ENCODE results near the gene TOLLIP.
"Not testable (repeated sequence)": the region's sequence is repeated elsewhere in the genome, so short reads cannot be mapped to it uniquely, and the experiment has no call there.

TOLLIP gene

DNA sequence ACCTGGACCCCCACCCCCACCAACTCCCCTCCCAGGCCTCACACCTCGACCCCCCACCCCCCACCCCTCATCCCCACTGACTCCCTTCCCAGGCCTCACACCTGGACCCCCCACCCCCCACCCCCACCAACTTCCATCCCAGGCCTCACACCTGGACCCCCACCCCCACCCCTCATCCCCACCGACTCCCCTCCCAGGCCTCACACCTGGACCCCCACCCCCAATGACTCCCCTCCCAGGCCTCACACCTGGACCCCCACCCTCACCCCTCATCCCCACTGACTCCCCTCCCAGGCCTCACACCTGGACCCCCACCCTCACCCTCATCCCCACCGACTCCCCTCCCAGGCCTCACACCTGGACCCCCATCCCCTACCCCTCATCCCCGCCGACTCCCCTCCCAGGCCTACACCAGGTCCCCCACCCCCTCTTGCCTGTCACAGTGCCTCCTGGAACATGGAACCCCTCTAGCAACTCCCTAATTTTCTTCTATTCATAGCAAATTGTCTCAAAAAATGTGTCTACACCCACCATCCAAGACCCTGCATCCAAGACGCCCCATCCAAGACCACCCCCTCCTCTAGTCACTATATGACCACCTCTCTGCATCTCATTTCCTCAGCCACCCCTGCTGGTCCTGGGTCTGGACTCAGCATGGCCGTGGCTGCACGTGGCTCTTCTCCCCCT is 43.4 kb upstream of the TOLLIP start:
- DNase-seq (ENCODE audit: low read depth), result no peak
- H3K4me3 ChIP-seq (ENCODE audit: low read length), result no peak overlapping the region
- TF ChIP-seq, protein P1, sequence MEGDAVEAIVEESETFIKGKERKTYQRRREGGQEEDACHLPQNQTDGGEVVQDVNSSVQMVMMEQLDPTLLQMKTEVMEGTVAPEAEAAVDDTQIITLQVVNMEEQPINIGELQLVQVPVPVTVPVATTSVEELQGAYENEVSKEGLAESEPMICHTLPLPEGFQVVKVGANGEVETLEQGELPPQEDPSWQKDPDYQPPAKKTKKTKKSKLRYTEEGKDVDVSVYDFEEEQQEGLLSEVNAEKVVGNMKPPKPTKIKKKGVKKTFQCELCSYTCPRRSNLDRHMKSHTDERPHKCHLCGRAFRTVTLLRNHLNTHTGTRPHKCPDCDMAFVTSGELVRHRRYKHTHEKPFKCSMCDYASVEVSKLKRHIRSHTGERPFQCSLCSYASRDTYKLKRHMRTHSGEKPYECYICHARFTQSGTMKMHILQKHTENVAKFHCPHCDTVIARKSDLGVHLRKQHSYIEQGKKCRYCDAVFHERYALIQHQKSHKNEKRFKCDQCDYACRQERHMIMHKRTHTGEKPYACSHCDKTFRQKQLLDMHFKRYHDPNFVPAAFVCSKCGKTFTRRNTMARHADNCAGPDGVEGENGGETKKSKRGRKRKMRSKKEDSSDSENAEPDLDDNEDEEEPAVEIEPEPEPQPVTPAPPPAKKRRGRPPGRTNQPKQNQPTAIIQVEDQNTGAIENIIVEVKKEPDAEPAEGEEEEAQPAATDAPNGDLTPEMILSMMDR (conservative IDR thresholded peaks at IDR 0.05; ENCODE audit: low read length), result no peak

DNA sequence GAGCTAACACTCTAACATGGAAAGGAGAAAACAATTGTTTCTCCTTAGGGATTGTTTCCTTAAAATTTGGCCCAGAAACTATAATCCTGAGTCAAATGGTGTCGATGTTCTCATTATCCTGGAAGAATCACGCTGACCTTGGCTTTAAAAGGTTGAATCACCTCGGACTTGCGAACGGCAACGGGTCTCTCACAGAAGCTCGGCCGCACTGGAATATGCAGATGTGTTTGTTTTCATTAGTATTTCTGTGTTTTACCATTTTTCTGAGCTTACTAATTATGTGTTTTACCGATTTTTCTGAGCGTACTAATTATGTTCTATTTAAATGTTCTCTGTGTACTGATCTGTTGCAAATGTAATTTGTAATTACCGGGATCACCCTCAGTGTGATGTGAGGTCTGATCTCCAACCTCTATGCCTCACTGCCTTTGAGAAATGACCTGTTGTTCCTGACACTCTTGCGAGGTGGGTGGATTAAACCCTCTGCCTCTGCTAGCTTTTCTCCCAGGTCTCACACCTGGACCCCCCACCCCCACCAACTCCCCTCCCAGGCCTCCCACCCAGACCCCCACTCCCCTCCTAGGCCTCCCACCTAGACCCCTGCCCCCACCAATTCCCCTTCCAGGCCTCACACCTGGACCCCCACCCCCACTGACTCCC is 42.0 kb upstream of the TOLLIP start:
- no peak overlapping the region for H3K4me3 ChIP-seq (ENCODE audit: low read length)
- TF ChIP-seq, protein P1 (conservative IDR thresholded peaks at IDR 0.05; ENCODE audit: low read length), result no peak
- DNase-seq (ENCODE audit: low read depth), result no peak

DNA sequence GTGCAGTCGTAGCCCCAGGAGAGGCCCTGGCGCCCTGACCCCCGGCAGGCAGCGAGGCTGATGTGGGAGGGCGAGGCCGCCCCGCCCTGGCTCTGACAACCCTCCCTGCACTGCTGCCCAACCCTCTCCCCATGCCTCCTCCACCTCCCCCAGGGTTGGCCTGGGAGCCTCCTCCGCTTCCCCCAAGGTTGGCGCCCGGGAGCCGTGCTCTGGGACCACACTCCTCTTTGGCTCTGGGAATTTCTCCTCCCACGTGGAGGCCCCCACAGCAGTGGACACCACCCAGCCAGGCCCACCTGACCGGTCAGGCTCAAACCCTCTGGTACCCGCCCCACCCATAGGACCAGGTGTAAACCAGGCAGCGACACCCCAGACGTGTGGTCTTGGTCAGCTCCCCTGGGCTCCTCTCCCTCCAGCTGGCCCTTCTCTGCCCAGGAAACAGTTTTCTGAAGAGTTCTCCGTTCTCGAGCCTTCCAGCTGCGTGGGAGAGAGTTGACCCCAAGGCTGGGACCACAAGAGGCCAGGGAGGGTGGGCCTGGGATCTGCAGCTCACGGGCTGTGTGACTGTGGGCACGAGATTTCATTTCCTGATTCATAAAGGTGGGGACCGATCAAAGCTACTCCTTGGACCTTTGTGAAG is 40.8 kb upstream of the TOLLIP start:
- no peak overlapping the region for H3K4me3 ChIP-seq (ENCODE audit: low read length)
- TF ChIP-seq, protein P1 (conservative IDR thresholded peaks at IDR 0.05; ENCODE audit: low read length), result no peak
- no peak for DNase-seq (ENCODE audit: low read depth)

DNA sequence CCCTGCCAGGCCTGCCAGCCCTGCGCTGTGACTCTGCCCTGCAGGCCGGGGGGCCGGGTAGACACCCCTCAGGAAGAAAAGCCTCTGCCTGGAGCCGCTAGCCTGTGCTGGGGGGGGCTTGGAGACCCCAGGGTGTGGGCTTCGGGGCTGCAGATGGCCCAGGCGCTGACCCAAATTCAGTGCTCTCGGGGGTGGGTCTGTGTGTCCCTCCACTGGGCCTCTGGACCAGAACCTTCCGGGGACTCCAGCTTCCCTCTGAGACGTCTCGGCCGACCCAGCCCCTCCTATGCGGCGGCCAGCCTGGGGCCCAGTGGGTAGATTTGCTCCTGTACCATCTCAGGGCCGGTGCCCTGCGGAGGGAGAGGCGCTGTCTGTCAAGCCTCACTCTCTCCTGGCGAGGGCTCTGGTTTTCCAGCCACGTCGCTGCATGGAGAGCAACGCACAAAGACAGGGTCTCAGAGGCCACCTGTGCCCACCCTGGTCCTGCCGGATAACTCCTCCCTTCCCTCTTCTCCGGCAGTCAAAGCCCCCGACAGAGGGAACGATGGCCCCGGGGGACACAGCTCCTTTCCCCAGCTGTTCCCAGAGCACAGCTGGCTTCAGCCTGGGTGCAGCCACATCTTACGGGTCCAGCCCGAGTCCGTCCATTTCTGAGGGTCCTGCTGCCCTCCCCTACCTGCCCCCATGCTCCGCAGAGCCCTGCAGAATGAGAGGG is 40.1 kb upstream of the TOLLIP start:
- no peak for DNase-seq (ENCODE audit: low read depth)
- TF ChIP-seq, protein P1 (conservative IDR thresholded peaks at IDR 0.05; ENCODE audit: low read length), result no peak
- no peak overlapping the region for H3K4me3 ChIP-seq (ENCODE audit: low read length)

DNA sequence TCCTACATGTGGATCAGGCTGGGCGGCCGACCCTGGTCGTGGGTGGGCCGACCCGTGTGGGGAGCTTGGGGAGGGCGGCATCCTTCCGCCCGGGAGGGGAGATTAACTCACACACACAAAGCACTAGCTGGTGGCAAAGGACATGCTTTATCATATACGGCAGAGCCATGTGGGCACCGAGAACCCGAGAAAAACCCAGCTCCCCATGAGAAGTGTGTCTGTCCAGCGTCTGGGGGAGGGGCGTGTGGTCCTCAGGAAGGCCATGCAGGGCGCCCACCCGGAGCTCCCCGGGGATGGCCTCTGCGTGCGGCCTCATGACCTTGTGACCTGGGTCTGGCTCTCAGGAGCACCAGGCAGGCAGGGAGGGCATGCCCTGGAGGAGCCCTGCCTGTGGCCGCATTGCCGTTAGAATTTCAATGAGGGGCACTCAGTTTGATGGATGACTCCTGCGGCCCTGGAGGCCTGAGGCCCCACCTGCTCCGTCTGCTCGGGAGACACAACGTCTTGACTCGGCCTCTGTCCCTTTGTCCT is 39.4 kb upstream of the TOLLIP start:
- TF ChIP-seq, protein P1 (conservative IDR thresholded peaks at IDR 0.05; ENCODE audit: low read length), result no peak
- no peak for DNase-seq (ENCODE audit: low read depth)
- H3K4me3 ChIP-seq (ENCODE audit: low read length), result no peak overlapping the region

DNA sequence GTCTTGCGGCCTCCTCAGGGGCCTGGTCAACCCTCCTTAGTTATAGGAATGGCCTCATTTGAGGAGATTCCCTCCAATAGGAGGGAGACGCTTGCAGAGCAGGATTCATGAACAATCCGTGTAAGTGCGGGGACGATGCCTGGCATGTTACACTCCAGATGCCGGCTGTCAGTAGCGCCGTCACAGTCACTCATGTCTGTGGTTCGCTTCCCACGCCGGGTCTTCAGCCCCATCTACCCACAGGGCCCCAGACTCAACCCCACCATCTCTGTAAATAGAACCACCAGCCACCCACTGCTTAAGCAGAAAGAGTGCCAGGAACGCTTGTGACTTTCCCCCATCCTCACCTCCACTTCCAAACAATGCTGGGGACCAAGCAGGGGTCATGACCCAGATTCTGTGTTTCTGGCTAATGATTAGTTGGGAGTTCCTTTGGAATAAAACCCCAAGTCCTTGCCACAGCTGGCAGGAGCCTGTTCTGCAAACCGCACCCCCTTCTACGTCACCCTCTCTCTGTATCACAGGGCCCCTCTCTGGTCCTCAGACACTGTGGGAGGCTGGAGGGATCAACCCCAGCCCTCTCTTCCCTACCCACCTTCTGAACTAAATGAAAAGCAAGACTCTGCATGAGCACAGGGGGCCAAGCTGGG is 38.8 kb upstream of the TOLLIP start:
- DNase-seq (ENCODE audit: low read depth), result no peak
- TF ChIP-seq, protein P1 (conservative IDR thresholded peaks at IDR 0.05; ENCODE audit: low read length), result no peak
- no peak overlapping the region for H3K4me3 ChIP-seq (ENCODE audit: low read length)

DNA sequence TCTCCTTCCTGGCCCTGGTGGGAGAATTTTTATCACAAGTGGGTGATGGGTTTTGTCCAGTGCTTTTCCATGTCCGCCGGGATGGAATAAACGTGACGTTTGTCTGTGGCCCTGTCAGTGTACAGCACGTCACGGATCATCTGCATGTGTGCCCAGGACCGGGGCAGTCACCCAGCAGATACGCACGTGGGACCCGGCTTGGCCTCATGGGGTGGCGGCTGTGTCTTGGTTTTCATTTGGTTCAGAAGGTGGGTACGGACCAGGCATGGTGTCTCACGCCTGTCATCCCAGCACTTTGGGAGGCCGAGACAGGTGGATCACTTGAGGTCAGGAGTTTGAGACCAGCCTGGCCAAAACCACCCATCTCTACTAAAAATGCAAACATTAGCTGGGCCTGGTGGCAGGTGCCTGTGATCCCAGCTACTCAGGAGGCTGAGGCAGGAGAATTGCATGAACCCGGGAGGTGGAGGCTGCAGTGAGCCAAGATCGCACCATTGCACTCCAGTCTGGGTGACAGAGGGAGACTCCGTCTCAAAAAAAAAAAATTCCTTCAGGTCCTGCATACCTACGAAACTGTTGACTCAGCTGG is 38.1 kb upstream of the TOLLIP start:
- H3K4me3 ChIP-seq (ENCODE audit: low read length); DNase-seq (ENCODE audit: low read depth): not testable (repeated sequence)

Measured in AG10803 (cell line).